DND-41 (cell line): Measurements from ENCODE around the gene PPP1R10.

Experiments
- ATAC-seq: fragments of 200-7000 bp; cut with Tn5 transposase; 3 replicates; pipeline ENCODE4 v1.9.1; 2021; ENCODE audit warnings: low read depth; ENCODE audit not compliant: insufficient read depth
- DNase-seq: peaks from one replicate; pipeline ENCODE4 v3.0.0-alpha.2; 2020
- H2AFZ ChIP-seq: 2 replicates; pipeline ENCODE4 v1.6.0; 2012; ENCODE audit warnings: low read depth, low read length
- H3K27ac ChIP-seq: 2 replicates; pipeline ENCODE4 v1.5.1; 2012; ENCODE audit warnings: low read length, inconsistent platforms
- H3K27me3 ChIP-seq: fragments of 200-600 bp; sonication (generic); 2 replicates; pipeline ENCODE4 v1.6.0; 2012; ENCODE audit warnings: low read length, mild to moderate bottlenecking, inconsistent platforms; ENCODE audit not compliant: insufficient read depth, poor library complexity
- H3K36me3 ChIP-seq: 2 replicates; pipeline ENCODE4 v1.5.1; 2012; ENCODE audit warnings: low read length, inconsistent platforms; ENCODE audit not compliant: insufficient read depth
- H3K4me1 ChIP-seq: 2 replicates; pipeline ENCODE4 v1.5.1; 2012; ENCODE audit warnings: mild to moderate bottlenecking, low read length; ENCODE audit not compliant: insufficient read depth
- H3K4me2 ChIP-seq: 2 replicates; pipeline ENCODE4 v1.6.0; 2012; ENCODE audit warnings: mild to moderate bottlenecking, moderate library complexity, low read length, inconsistent platforms; ENCODE audit not compliant: insufficient read depth
- H3K4me3 ChIP-seq, 2 experiments: fragments of 200-600 bp in 1 of 2; shearing (Covaris generic) in 1 of 2; 2 replicates each; pipeline ENCODE4 v1.5.1; 2012 to 2016; ENCODE audit warnings: inconsistent platforms in 2 of 2, low read length in 2 of 2, mild to moderate bottlenecking in 2 of 2, low read depth in 1 of 2, moderate library complexity in 1 of 2
- H3K79me2 ChIP-seq: 2 replicates; pipeline ENCODE4 v1.6.0; 2012; ENCODE audit warnings: low read length, inconsistent platforms; ENCODE audit not compliant: insufficient read depth
- H3K9ac ChIP-seq: 2 replicates; pipeline ENCODE4 v1.6.0; 2012; ENCODE audit warnings: low read depth, mild to moderate bottlenecking, inconsistent platforms, low read length, moderate library complexity
- H3K9me3 ChIP-seq: 2 replicates; pipeline ENCODE4 v1.5.1; 2012; ENCODE audit warnings: low read length, moderate library complexity, mild to moderate bottlenecking, inconsistent platforms; ENCODE audit not compliant: insufficient read depth, severe bottlenecking
- H4K20me1 ChIP-seq: 2 replicates; pipeline ENCODE4 v1.6.0; 2012; ENCODE audit warnings: low read length; ENCODE audit not compliant: insufficient read depth
- EZH2 ChIP-seq: IDR thresholded peaks from 3 replicates; pipeline ENCODE4 v1.6.1; 2012; ENCODE audit warnings: borderline replicate concordance, low read depth, mild to moderate bottlenecking, moderate library complexity, low read length, inconsistent platforms; ENCODE audit not compliant: severe bottlenecking
- TF ChIP-seq, protein P1 (sequence below): IDR thresholded peaks from 2 replicates; pipeline ENCODE4 v1.5.1; 2012; ENCODE audit warnings: borderline replicate concordance, low read length, moderate library complexity, mild to moderate bottlenecking; ENCODE audit not compliant: poor library complexity, severe bottlenecking; ENCODE audit errors: extremely low read depth

PPP1R10 gene

GRCh38 chr6:30643656-30644055 is 26.6 kb upstream of the PPP1R10 start:
- no peak overlapping the region for H3K9ac ChIP-seq
- peaks cover 6% of the 10 kb centered on the region; the same call in 1 of the 2 replicates for H4K20me1 ChIP-seq
- no peak overlapping the region for H3K4me3 ChIP-seq
- DNase-seq: no peak
- no peak for ATAC-seq
- peaks cover 65% of the 10 kb centered on the region for H3K36me3 ChIP-seq
- H3K4me2 ChIP-seq: no peak overlapping the region
- no peak overlapping the region for H2AFZ ChIP-seq
- peaks cover 47% of the 10 kb centered on the region for H3K79me2 ChIP-seq
- peaks cover 22% of the 10 kb centered on the region for H3K4me1 ChIP-seq
- H3K27me3 ChIP-seq: no peaks in the 10 kb centered on the region
- H3K9me3 ChIP-seq: no peaks in the 10 kb centered on the region
- H3K27ac ChIP-seq: no peak overlapping the region
- TF ChIP-seq, protein P1, sequence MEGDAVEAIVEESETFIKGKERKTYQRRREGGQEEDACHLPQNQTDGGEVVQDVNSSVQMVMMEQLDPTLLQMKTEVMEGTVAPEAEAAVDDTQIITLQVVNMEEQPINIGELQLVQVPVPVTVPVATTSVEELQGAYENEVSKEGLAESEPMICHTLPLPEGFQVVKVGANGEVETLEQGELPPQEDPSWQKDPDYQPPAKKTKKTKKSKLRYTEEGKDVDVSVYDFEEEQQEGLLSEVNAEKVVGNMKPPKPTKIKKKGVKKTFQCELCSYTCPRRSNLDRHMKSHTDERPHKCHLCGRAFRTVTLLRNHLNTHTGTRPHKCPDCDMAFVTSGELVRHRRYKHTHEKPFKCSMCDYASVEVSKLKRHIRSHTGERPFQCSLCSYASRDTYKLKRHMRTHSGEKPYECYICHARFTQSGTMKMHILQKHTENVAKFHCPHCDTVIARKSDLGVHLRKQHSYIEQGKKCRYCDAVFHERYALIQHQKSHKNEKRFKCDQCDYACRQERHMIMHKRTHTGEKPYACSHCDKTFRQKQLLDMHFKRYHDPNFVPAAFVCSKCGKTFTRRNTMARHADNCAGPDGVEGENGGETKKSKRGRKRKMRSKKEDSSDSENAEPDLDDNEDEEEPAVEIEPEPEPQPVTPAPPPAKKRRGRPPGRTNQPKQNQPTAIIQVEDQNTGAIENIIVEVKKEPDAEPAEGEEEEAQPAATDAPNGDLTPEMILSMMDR: no peak
- no peak for TF ChIP-seq EZH2

GRCh38 chr6:30641048-30641447 is 24.0 kb upstream of the PPP1R10 start:
- no peaks in the 10 kb centered on the region for H3K9me3 ChIP-seq
- H2AFZ ChIP-seq: no peak overlapping the region
- H3K4me1 ChIP-seq: peaks cover 5% of the 10 kb centered on the region
- H3K9ac ChIP-seq: no peak overlapping the region
- H3K4me3 ChIP-seq: no peak overlapping the region
- no peak overlapping the region; the same call in 1 of the 2 replicates for H3K27ac ChIP-seq
- DNase-seq (peak; percentile 22), ATAC-seq (peak; percentile 60; the same call in 2 of the 3 replicates)
- H3K79me2 ChIP-seq: peaks cover 23% of the 10 kb centered on the region
- H3K36me3 ChIP-seq: peaks cover 69% of the 10 kb centered on the region
- no peaks in the 10 kb centered on the region for H3K27me3 ChIP-seq
- TF ChIP-seq, protein P1: no peak
- no peak for TF ChIP-seq EZH2
- no peak overlapping the region for H3K4me2 ChIP-seq
- peaks cover 2% of the 10 kb centered on the region; the same call in 1 of the 2 replicates for H4K20me1 ChIP-seq

- no peak for TF ChIP-seq EZH2
- TF ChIP-seq, protein P1: no peak
- Histone ChIP-seq H4K20me1 (no peaks in the 10 kb centered on the region; the same call in 1 of the 2 replicates), H3K9ac (no peak overlapping the region)
These were observed 23.4 kb upstream of the PPP1R10 start for GRCh38 chr6:30640481-30640880.

DNA sequence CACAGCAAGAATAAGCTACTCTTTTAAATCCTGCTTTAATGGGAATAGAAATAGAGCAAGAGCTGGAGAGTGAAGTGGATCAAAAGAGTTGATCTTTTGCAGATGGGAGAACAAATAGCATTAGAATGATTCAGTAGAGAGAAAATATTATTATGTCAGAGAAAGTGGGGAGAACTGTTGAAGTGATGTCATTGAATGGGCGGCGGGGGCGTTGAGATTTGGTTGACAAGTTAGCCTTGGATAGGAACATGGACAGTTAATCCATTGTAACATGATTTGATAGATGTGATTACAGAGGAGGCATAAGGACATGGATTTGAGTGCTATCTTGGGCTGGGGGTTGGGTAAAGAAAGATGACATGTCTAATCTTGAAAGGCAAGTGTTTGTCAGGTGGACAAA is 18.8 kb upstream of the PPP1R10 start:
- no peak overlapping the region for H3K9ac ChIP-seq
- no peaks in the 10 kb centered on the region for H3K79me2 ChIP-seq
- H3K27ac ChIP-seq: no peak overlapping the region
- DNase-seq (no peak), ATAC-seq (no peak)
- no peaks in the 10 kb centered on the region for H3K9me3 ChIP-seq
- no peak overlapping the region for H3K4me2 ChIP-seq
- H3K4me3 ChIP-seq: no peak overlapping the region
- H2AFZ ChIP-seq: no peak overlapping the region
- H3K4me1 ChIP-seq: no peaks in the 10 kb centered on the region
- H3K27me3 ChIP-seq: no peaks in the 10 kb centered on the region
- no peaks in the 10 kb centered on the region for H4K20me1 ChIP-seq
- no peak for TF ChIP-seq EZH2
- TF ChIP-seq, protein P1: no peak
- peaks cover 46% of the 10 kb centered on the region for H3K36me3 ChIP-seq

More at GRCh38 chr6:30640481-30640880, 23.4 kb upstream of the PPP1R10 start:
- H3K27me3 ChIP-seq: no peaks in the 10 kb centered on the region
- no peaks in the 10 kb centered on the region for H3K4me1 ChIP-seq
- H3K4me3 ChIP-seq: no peak overlapping the region
- H3K36me3 ChIP-seq: peaks cover 67% of the 10 kb centered on the region
- no peak overlapping the region for H2AFZ ChIP-seq
- peaks cover 17% of the 10 kb centered on the region; the same call in 1 of the 2 replicates for H3K79me2 ChIP-seq
- no peaks in the 10 kb centered on the region for H3K9me3 ChIP-seq
- no peak for DNase-seq
- ATAC-seq: no peak
- H3K4me2 ChIP-seq: no peak overlapping the region
- H3K27ac ChIP-seq: no peak overlapping the region
